Fibroblast of the conjunctiva (primary cell): ENCODE data around the gene ZNF575.

Experiments
- DNase-seq: peaks from one replicate; pipeline ENCODE4 v3.0.0-alpha.2; 2010; ENCODE audit warnings: low read depth

ZNF575 gene, protein sequence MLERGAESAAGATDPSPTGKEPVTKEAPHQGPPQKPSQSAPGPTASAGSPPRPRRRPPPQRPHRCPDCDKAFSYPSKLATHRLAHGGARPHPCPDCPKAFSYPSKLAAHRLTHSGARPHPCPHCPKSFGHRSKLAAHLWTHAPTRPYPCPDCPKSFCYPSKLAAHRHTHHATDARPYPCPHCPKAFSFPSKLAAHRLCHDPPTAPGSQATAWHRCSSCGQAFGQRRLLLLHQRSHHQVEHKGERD

GRCh38 chr19:43532962-43533545 is at the start of gene ZNF575:
ZNF575 (plus strand) TSS chr19:43533188; CDS start chr19:43534423, 1,235 bp downstream.
- peak; percentile 94 for DNase-seq

DNA sequence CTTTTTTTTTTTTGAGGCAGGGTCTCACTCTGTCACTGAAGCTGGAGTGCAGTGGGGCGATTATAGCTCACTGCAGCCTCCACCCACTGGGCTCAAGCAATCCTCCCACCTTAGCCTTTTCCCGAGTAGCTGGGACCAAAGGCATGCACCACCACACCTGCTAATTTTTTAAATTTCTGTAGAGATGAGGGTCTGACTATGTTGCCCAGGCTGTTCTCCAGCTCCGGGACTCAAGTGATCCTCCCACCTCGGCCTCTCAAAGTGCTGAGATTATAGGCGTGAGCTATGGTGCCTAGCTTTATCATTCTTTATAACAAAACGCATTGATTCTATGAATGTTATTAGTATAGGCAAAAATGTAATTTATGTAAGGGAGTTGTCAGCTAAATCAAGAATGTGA is 49.7 kb upstream of the ZNF575 start:
- no peak for DNase-seq

- DNase-seq, result no peak
These were observed 47.0 kb upstream of the ZNF575 start for GRCh38 chr19:43485951-43486350.

- no peak for DNase-seq
These were observed 46.6 kb upstream of the ZNF575 start for GRCh38 chr19:43486412-43486811.

DNA sequence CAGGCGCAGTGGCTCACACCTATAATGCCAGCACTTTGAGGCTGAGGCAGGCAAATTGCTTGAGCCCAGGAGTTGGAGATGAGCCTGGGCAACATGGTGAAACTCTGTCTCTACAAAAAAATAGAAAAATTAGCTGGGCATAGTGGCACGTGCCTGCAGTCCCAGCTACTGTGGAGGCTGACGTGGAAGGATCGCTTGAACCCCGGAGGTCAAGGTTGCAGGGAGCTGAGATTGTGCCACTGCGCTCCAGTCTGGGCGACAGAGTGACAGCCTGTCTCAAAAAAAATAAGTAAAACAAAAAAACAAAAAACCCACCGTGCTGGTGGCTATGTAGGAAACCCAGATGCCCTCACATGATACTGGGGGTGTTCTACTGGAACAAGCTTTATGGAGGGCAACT is 44.8 kb upstream of the ZNF575 start:
- no peak for DNase-seq

DNA sequence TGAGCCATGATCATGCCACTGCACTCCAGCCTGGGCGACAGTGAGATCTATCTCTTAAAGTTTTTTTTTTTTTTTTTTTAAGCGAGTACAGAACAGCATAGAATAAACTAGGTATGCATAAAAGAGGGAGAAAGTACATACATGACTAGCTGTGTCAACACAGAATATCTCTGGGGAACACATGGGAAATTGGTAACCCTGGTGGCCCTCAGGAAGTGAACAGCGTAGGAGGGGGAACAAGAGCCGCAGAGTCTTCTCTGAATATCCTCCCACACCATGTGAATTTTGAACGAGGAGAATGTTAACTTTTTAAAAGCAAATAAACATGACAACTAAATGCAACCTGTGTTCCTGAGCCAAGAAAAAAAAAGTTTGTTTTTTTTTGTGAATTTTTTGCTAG is 43.7 kb upstream of the ZNF575 start:
- no peak for DNase-seq

- DNase-seq, result no peak
These were observed 42.9 kb upstream of the ZNF575 start for GRCh38 chr19:43489979-43490599.

GRCh38 chr19:43490759-43491158 is 42.2 kb upstream of the ZNF575 start:
- no peak for DNase-seq

DNA sequence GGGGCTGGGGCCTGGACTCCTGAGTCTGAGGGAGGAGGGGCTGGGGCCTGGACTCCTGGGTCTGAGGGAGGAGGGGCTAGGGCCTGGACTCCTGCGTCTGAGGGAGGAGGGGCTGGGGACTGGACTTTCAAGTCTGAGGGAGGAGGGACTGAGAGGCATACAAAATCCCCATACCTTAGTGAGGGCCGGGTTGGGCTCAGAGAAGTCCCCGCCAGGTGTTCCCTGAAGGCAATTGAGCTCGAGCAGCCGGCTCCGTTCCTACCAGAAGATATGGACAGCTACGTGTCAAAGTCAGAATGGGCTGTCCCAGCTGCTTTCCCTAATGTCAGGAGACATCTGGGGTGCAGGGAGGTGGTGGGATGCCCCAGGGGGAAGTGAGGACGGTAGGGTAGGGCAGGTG is 37.9 kb upstream of the ZNF575 start:
- no peak for DNase-seq

GRCh38 chr19:43496960-43497359 is 36.0 kb upstream of the ZNF575 start:
- DNase-seq, result no peak

DNA sequence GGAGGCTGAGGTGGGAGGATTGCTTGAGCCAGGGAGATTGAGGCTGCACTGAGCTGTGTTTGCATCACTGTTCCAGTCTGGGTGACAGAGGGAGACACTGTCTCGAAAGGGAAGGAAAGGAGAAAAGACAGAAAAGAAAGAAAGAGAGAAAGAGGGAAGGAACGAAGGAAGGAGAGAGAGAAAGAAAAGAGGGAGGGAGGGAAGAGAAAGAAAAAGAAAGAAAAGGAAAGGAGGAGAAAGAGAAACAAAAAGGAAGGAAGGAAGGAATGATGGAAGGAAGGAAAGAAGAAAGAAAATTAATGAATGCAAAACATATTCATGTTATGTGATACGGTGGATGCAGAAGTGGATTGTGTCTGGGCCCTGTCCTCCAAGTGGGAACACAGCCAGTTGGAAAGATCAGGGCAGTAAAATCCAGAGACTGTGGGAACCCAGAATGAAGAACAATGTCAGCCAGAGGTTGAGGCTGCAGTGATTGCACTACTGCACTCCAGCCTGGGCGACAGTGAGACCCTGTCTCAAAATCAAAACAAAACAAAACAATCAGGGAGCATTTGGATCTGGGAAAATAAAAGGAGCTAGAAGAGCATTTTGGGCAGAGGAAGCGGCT is 34.6 kb upstream of the ZNF575 start:
- no peak for DNase-seq

DNA sequence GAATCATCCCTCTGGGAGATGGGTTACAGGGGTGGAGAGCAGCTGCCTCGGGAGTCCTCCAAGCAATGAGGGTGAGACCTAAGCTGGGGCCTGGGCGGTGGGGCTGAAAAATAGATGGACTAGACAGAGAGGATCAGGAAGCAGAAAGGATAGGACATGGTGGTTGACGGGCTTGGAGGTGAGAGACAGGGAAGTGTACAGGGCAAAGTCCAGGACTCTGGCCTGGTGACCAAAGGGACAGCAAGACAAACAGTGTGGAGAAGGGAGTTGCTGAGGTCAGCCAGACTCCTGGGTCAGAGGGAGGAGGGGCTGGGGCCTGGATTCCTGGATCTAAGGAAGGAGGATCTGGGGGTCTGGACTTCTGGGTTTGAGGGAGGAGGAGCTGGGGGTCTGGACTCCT is 33.9 kb upstream of the ZNF575 start:
- DNase-seq, result no peak

DNA sequence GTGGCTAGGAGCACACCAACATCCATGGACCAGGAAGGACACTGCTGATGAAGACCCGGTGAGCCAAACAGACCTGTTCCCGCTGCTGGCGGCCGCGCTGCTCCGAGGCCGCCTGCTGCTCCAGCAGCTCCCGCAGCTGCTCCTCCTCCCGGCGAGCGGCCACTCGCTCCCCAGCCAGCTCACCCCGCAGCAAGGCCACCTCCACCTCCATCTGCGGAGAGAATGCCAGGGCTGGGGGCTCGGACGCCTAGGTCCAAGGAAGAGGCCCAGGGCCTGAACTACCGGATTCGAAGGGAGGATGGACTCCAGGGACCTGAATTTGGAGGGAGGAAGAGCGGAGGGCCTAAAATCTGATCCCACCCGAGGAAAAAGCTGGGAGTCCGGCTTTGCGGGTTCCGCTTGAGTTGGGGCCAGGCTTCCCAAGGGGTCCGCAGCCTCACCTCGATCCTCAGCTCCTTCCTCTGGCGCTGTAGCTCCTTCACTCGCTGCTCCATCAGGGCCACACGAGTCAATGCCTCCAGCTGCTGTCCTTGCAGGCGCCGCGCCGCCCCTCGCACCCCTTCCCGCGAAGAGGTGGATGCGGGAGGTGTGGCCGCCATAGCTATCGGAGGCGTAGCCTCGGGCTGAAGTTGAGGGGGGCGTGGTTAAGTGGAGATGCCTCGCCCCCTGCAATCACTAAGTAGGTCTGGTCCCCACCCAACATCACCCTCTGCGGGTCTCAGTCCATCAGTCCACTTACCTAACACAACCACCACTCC is 31.1 kb upstream of the ZNF575 start:
- DNase-seq, result no peak

GRCh38 chr19:43502419-43502976 is 30.5 kb upstream of the ZNF575 start:
- no peak for DNase-seq

DNA sequence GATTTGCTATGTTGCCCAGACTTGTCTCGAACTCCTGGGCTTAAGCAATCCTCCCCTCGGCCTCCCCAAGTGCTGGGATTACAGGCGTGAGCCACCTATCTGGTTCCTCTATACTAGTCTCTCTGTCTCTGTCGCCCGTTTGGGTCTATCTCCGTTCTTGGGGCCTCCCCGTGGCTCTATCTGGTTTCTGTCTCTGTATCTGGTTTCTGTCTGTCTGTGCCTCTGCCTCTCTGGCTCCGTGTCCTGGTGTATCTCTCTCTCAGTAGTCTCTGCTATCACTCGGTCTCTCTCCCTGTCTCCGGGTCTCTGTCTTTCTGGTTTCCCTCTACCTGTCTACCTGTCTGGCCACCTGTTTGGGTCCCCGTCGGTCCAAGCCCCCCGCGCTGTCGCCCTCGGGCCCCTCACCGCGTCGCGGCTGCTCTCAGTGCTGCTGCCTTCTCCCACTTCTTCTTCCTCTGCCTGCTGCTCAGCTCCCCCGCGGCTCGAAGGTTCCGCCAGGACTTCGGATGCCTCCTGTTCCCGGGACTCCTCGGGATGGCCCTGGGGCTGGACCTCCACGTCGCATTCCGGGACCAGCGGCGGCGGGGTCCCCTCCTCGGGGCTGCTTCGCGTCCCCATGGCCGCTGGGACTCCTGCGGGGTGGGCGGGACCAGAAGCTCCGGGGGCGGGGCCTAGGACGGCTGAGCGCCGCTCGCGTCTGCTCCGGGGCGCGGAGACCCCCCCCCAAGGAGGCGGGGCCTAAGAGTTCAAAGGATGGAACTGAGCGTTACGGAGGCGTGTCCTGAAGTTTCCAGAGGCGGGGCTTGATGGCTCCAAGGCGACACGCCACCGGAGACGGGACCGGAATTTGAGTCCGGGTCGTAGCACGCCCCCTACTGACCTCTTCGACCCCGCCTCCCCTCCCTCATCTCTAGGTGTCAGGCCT is 29.2 kb upstream of the ZNF575 start:
- DNase-seq, result peak; percentile 76

GRCh38 chr19:43504426-43505185 is 28.4 kb upstream of the ZNF575 start, which contains the start of gene PHLDB3:
PHLDB3 (minus strand) TSS chr19:43504746; CDS start chr19:43504118, 628 bp downstream.
- no peak for DNase-seq

- no peak for DNase-seq
These were observed 27.9 kb upstream of the ZNF575 start for GRCh38 chr19:43505186-43505456.

DNA sequence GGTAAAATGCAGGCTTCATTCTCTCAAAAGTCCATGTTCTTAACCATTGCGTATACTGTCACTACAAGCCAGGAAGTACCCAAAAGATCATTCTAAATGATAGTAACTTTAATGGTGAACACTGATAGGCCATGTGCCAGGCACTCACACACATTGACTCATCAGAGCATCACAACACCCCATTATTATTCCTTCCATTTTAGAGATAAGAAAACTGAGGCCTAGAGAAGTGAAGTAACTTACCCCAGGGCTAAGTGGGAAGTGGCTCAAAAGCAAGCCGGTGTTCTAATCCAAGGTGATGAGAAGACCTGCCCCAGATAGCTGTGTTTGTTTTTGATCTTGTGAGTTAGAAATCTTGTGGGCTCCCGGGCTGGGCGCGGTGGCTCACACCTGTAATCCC is 27.0 kb upstream of the ZNF575 start:
- no peak for DNase-seq

GRCh38 chr19:43506629-43507028 is 26.4 kb upstream of the ZNF575 start:
- DNase-seq, result no peak

GRCh38 chr19:43507880-43508279 is 25.1 kb upstream of the ZNF575 start:
- DNase-seq, result no peak
